CD4-positive, alpha-beta memory T cell (primary cell): ENCODE results near the gene PALM3. TPM values are rescaled to one million over a fixed set of nuclear protein-coding genes. Genes with fewer than 3 reads are reported as not detected.

Experiments used
- CTCF ChIA-PET: fragments of 350-600 bp; sonication (Branson Sonifier 250); formaldehyde crosslinking; loops from one replicate; lab custom pipeline; 2021; ENCODE audit warnings: inconsistent platforms; ENCODE audit not compliant: partially characterized antibody; lab: Charles Lee
- POLR2A ChIA-PET: fragments of 350-600 bp; sonication (Branson Sonifier 250); formaldehyde crosslinking; loops from one replicate; lab custom pipeline; 2021; ENCODE audit not compliant: partially characterized antibody; lab: Charles Lee
- DNase-seq, 5 donors: peaks; one replicate each; pipeline versions ENCODE4 v3.0.0 to v3.0.0-alpha.2; 2020 to 2022; ENCODE audit warnings: mixed read lengths in 1 of 5
- H3K27ac ChIP-seq: one replicate; pipeline ENCODE4 v1.7.0; 2013; ENCODE audit warnings: low read depth, low read length
- H3K27me3 ChIP-seq: 2 replicates; pipeline ENCODE4 v1.7.0; 2013; ENCODE audit warnings: mild to moderate bottlenecking, low read length, moderate library complexity; ENCODE audit not compliant: insufficient read depth
- H3K36me3 ChIP-seq: 2 replicates; pipeline ENCODE4 v1.7.0; 2013; ENCODE audit warnings: mild to moderate bottlenecking, low read length, moderate library complexity; ENCODE audit not compliant: insufficient read depth
- H3K4me1 ChIP-seq: 2 replicates; pipeline ENCODE4 v1.7.0; 2013; ENCODE audit warnings: mild to moderate bottlenecking, low read length, moderate library complexity; ENCODE audit not compliant: insufficient read depth
- H3K4me3 ChIP-seq, 2 donors: one replicate each; pipeline ENCODE4 v1.7.0; 2013; ENCODE audit warnings: low read length in 2 of 2, mild to moderate bottlenecking in 1 of 2
- H3K9me3 ChIP-seq, 2 donors: one replicate each; pipeline ENCODE4 v1.7.0; 2013; ENCODE audit warnings: low read length in 2 of 2, control low read depth in 1 of 2; ENCODE audit not compliant: control insufficient read depth in 1 of 2
- H3K27ac Mint-ChIP-seq, 7 donors: one replicate each; pipeline ENCODE4 v1.8.0; 2020 to 2021; ENCODE audit warnings: mixed read lengths in 7 of 7, mild to moderate bottlenecking in 6 of 7, inconsistent platforms in 3 of 7, moderate library complexity in 3 of 7
- H3K27me3 Mint-ChIP-seq, 2 donors: one replicate each; pipeline ENCODE4 v1.8.0; 2020 to 2021; ENCODE audit warnings: mixed read lengths in 2 of 2
- H3K36me3 Mint-ChIP-seq, 2 donors: one replicate each; pipeline ENCODE4 v1.8.0; 2020 to 2021; ENCODE audit warnings: mixed read lengths in 2 of 2, inconsistent platforms in 1 of 2, mild to moderate bottlenecking in 1 of 2
- H3K4me1 Mint-ChIP-seq, 4 donors: one replicate each; pipeline ENCODE4 v1.8.0; 2020 to 2021; ENCODE audit warnings: mixed read lengths in 4 of 4, mild to moderate bottlenecking in 1 of 4
- H3K4me3 Mint-ChIP-seq, 8 donors: one replicate each; pipeline ENCODE4 v1.8.0; 2020 to 2021; ENCODE audit warnings: mixed read lengths in 8 of 8, mild to moderate bottlenecking in 7 of 8, moderate library complexity in 6 of 8, inconsistent platforms in 3 of 8
- H3K9me3 Mint-ChIP-seq, 8 donors: one replicate each; pipeline ENCODE4 v1.8.0; 2020 to 2021; ENCODE audit warnings: mixed read lengths in 8 of 8, mild to moderate bottlenecking in 5 of 8, inconsistent platforms in 3 of 8, moderate library complexity in 1 of 8
- intact Hi-C: fragments of 100-400 bp; cut with micrococcal nuclease; formaldehyde crosslinking; loops from one replicate; pipeline ENCODE4 v1.15.1; 2023
- polyA plus RNA-seq, 2 donors: library from polyadenylated mRNA; unstranded; fragments of 300-500 nt; fragmentation: Illumina TruSeq; gene quantifications; one replicate each; pipeline ENCODE4 v1.2.3, GENCODE V29; 2021
- total RNA-seq, 2 experiments: library from RNA; stranded (reverse); gene quantifications; one replicate each; pipeline ENCODE4 v1.2.3, GENCODE V29; 2021

The PALM3 gene
- total and polyA plus RNA-seq, 4 experiments from 2014 or later, result not detected

GRCh38 chr19:14059652-14060155 lies 2.2 kb downstream of the PALM3 start:
- Histone ChIP-seq H3K27me3 (peaks cover 17% of the 10 kb centered on the region), H3K9me3 (no peaks in the 10 kb centered on the region), H3K4me3 (no peak overlapping the region), H3K4me1 (peaks cover 18% of the 10 kb centered on the region), H3K27ac (no peak overlapping the region), H3K36me3 (no peaks in the 10 kb centered on the region)
- peaks cover 13 to 22% of the 10 kb centered on the region in 2 donors for H3K27me3 Mint-ChIP-seq
- DNase-seq, result no peak
- peaks cover 0 to 3% (median 0%) of the 10 kb centered on the region in 8 donors for H3K9me3 Mint-ChIP-seq
- ChIA-PET POLR2A (interaction anchor here (0.6 to 3.3 kb wide), 10 partner anchors 14 to 208 kb away, joined by 3 to 10 read pairs (median 4); partner anchors contain the start of genes IL27RA, PRKACA and RFX1), CTCF (interaction anchor here (0.7 to 4.7 kb wide), 29 partner anchors 10 to 311 kb away, joined by 3 to 65 read pairs (median 5); partner anchors contain the start of genes ASF1B, IL27RA, MISP3 and NANOS3)
- peak overlapping the region in 1 of 8 donors; percentile 70 for H3K4me3 Mint-ChIP-seq
- peaks cover 0 to 3% of the 10 kb centered on the region in 2 donors for H3K36me3 Mint-ChIP-seq
- H3K27ac Mint-ChIP-seq, result no peak overlapping the region
- intact Hi-C loops, result loop anchor here (2.0 kb wide), 1 partner anchor 13 kb away; the partner anchor contains the start of gene MISP3
- H3K4me1 Mint-ChIP-seq, result peaks cover 9 to 28% (median 15%) of the 10 kb centered on the region in 4 donors

GRCh38 chr19:14059093-14059480 lies 2.8 kb downstream of the PALM3 start:
- POLR2A ChIA-PET, result interaction anchor here (1.0 to 3.3 kb wide), 7 partner anchors 13 to 208 kb away, joined by 3 to 10 read pairs (median 4); partner anchors contain the start of genes IL27RA, PRKACA and RFX1

DNA sequence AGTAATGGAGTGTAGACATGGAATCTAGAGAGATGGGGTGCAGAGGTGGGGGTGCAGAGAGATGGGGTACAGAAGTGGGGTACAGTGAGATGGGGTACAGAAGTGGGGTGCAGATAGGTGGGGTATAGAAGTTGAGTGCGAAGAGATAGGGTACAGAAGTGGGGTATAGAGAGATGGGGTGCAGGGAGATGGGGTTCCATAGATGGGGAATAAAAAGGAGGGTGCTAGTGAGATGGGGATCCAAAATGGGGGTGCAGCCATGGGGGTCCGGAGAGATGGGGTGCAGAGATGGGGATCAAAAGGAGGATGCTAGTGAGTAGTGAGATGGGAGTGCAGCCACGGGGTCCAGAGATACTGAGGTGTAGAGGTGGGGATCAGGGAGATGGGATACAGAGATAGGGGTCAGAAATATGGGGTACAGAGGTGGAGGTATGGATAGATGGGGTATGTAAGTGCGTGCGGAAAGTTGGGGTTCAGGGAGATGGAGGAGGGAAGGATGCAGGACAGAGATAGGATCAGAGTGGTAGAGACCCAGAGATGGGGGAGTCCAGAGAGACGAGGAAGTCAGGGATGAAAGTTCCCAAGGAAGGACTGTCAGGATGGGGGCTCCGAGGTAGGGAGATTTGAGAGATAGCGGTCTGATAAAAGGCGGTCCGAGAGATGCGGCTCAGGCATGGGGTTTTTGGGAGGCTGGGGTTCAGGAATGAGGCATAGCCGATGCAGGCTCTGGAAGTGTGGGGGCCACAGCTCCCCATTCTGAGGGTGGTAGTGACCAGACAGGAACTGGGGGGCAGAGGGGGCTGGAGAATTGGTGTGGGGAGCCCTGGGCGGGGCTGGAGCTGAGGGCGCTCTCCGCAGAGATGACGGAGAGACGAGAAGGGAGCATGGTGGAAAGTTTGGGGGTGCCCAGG lies 3.4 kb downstream of the PALM3 start:
- peaks cover 18% of the 10 kb centered on the region for H3K4me1 ChIP-seq
- H3K36me3 ChIP-seq, result no peaks in the 10 kb centered on the region
- peaks cover 17% of the 10 kb centered on the region for H3K27me3 ChIP-seq
- Mint-ChIP-seq H3K4me1 (peaks cover 9 to 28% (median 17%) of the 10 kb centered on the region in 4 donors), H3K27ac (peak overlapping the region in 2 of 7 donors; percentile 17 to 40), H3K27me3 (peaks cover 13 to 22% of the 10 kb centered on the region in 2 donors), H3K9me3 (peaks cover 0 to 4% (median 0%) of the 10 kb centered on the region in 8 donors), H3K4me3 (peak overlapping the region; percentile 61 to 84 (median 78)), H3K36me3 (peaks cover 6 to 7% of the 10 kb centered on the region in 2 donors)
- no peak for DNase-seq
- ChIA-PET CTCF (interaction anchor here (0.8 to 4.7 kb wide), 28 partner anchors 9 to 289 kb away, joined by 3 to 65 read pairs (median 5); partner anchors contain the start of genes ASF1B, CC2D1A, IL27RA and MISP3), POLR2A (interaction anchor here (1.0 to 3.3 kb wide), 9 partner anchors 10 to 207 kb away, joined by 3 to 10 read pairs (median 5); partner anchors contain the start of genes DCAF15, IL27RA, PRKACA and RFX1)
- no peaks in the 10 kb centered on the region for H3K9me3 ChIP-seq
- H3K4me3 ChIP-seq, result no peak overlapping the region
- H3K27ac ChIP-seq, result no peak overlapping the region
- intact Hi-C loops, result loop anchor here (2.0 kb wide), 1 partner anchor 14 kb away; the partner anchor contains the start of gene MISP3

More at GRCh38 chr19:14059093-14059480, 2.8 kb downstream of the PALM3 start:
- Mint-ChIP-seq H3K36me3 (peaks cover 2 to 4% of the 10 kb centered on the region in 2 donors), H3K9me3 (peaks cover 0 to 4% (median 0%) of the 10 kb centered on the region in 8 donors), H3K4me3 (peak overlapping the region in 7 of 8 donors; percentile 42 to 84 (median 61)), H3K27me3 (peaks cover 13 to 22% of the 10 kb centered on the region in 2 donors), H3K27ac (peak overlapping the region in 1 of 7 donors; percentile 40), H3K4me1 (peaks cover 9 to 28% (median 16%) of the 10 kb centered on the region in 4 donors)
- Histone ChIP-seq H3K36me3 (no peaks in the 10 kb centered on the region), H3K4me1 (peaks cover 18% of the 10 kb centered on the region), H3K4me3 (no peak overlapping the region), H3K9me3 (no peaks in the 10 kb centered on the region), H3K27me3 (peaks cover 17% of the 10 kb centered on the region), H3K27ac (no peak overlapping the region)
- intact Hi-C loops, result loop anchor here (2.0 kb wide), 1 partner anchor 14 kb away; the partner anchor contains the start of gene MISP3
- peak in 4 of 5 donors; percentile 20 to 43 (median 42) for DNase-seq
- CTCF ChIA-PET, result interaction anchor here (0.7 to 4.7 kb wide), 28 partner anchors 9 to 310 kb away, joined by 3 to 65 read pairs (median 5); partner anchors contain the start of genes ASF1B, CC2D1A, MISP3 and PODNL1

GRCh38 chr19:14056741-14057356 lies 5.0 kb downstream of the PALM3 start:
- H3K36me3 ChIP-seq, result peaks cover 10% of the 10 kb centered on the region
- ChIA-PET CTCF (interaction anchor here (1.0 to 2.7 kb wide), 8 partner anchors 11 to 195 kb away, joined by 3 to 10 read pairs (median 4); partner anchors contain the start of genes IL27RA and MISP3), POLR2A (interaction anchor here (0.8 to 3.3 kb wide), 10 partner anchors 8 to 175 kb away, joined by 3 to 10 read pairs (median 6); partner anchors contain the start of genes DCAF15, IL27RA, MISP3 and RFX1)
- peak overlapping the region in 7 of 8 donors; percentile 54 to 79 (median 59) for H3K4me3 Mint-ChIP-seq
- H3K4me1 Mint-ChIP-seq, result peaks cover 9 to 28% (median 17%) of the 10 kb centered on the region in 4 donors
- H3K27me3 ChIP-seq, result peaks cover 17% of the 10 kb centered on the region
- no peak for DNase-seq
- peaks cover 18% of the 10 kb centered on the region for H3K4me1 ChIP-seq
- H3K27ac Mint-ChIP-seq, result no peak overlapping the region
- H3K27ac ChIP-seq, result no peak overlapping the region
- no peak overlapping the region for H3K4me3 ChIP-seq
- intact Hi-C loops, result no loop called here
- H3K36me3 Mint-ChIP-seq, result peaks cover 16% of the 10 kb centered on the region in 2 donors
- peaks cover 13 to 22% of the 10 kb centered on the region in 2 donors for H3K27me3 Mint-ChIP-seq
- no peaks in the 10 kb centered on the region for H3K9me3 ChIP-seq
- peaks cover 0 to 10% (median 0%) of the 10 kb centered on the region in 8 donors for H3K9me3 Mint-ChIP-seq

- Histone ChIP-seq H3K27ac (no peak overlapping the region), H3K4me1 (peaks cover 18% of the 10 kb centered on the region), H3K36me3 (peaks cover 15% of the 10 kb centered on the region), H3K27me3 (peaks cover 17% of the 10 kb centered on the region), H3K4me3 (no peak overlapping the region), H3K9me3 (no peaks in the 10 kb centered on the region)
- CTCF ChIA-PET, result interaction anchor here (1.5 to 2.0 kb wide), 4 partner anchors 17 to 194 kb away, joined by 4 to 7 read pairs (median 6); partner anchors contain the start of gene IL27RA
- intact Hi-C loops, result no loop called here
- H3K9me3 Mint-ChIP-seq, result peaks cover 0 to 9% (median 0%) of the 10 kb centered on the region in 8 donors
- peaks cover 9 to 28% (median 17%) of the 10 kb centered on the region in 4 donors for H3K4me1 Mint-ChIP-seq
- POLR2A ChIA-PET, result interaction anchor here (0.6 to 3.3 kb wide), 4 partner anchors 9 to 174 kb away, joined by 4 to 10 read pairs (median 5); partner anchors contain the start of genes IL27RA and RFX1
- peak overlapping the region in 3 of 8 donors; percentile 15 to 67 (median 26) for H3K4me3 Mint-ChIP-seq
- no peak for DNase-seq
- peaks cover 11 to 22% of the 10 kb centered on the region in 2 donors for H3K27me3 Mint-ChIP-seq
- H3K36me3 Mint-ChIP-seq, result peaks cover 20 to 22% of the 10 kb centered on the region in 2 donors
- H3K27ac Mint-ChIP-seq, result peak overlapping the region in 1 of 7 donors; percentile 48
Measured at GRCh38 chr19:14056069-14056666, 5.7 kb downstream of the PALM3 start.
